HCT116 (cell line): ENCODE results near the gene SH2B2.

Experiments used
- CTCF ChIP-seq, 3 experiments: fragments of 200-600 bp in 1 of 3; sonication (generic) in 1 of 3; IDR thresholded peaks in 2 of 3; conservative IDR thresholded peaks in 1 of 3; 2 replicates each; pipeline ENCODE4 v1.5.1; 2012 to 2017; ENCODE audit warnings: low read depth in 2 of 3, low read length in 2 of 3, antibody characterized with exemption in 1 of 3, borderline replicate concordance in 1 of 3, control low read depth in 1 of 3, mild to moderate bottlenecking in 1 of 3, mixed read lengths in 1 of 3, mixed run types in 1 of 3, moderate library complexity in 1 of 3; ENCODE audit not compliant: insufficient read depth in 1 of 3
- FOSL1 ChIP-seq: IDR thresholded peaks from 2 replicates; pipeline ENCODE4 v1.6.1; 2012; ENCODE audit warnings: low read depth
- ZNF274 ChIP-seq: fragments of 200-500 bp; sonication (Bioruptor generic); IDR thresholded peaks from 2 replicates; pipeline ENCODE4 v1.6.1; 2014; ENCODE audit warnings: mild to moderate bottlenecking, low read depth, low read length, inconsistent platforms

DNA sequence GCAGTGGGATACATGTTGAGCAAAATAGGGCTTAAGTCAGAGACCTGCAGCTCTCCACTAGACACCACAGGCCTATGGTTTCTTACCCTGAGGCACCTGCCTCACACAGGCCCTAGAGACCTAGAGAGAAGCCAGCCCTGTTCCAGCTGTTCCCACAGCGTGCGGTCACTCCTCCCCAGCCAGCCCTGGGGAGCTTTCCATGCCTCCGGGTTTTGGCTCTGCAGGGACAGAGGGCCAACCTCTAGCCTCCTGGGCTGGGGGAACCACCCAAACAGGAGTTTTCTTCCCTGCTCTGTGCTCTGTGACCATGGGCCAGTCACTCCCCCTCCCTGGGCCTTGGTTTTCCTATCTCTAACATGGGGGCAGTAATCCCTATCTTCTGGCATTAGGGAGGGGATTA is 33.0 kb downstream of the SH2B2 start:
- TF ChIP-seq CTCF (IDR thresholded peaks at IDR 0.05 in 2 of 3, conservative IDR thresholded peaks at IDR 0.05 in 1 of 3; ENCODE audit: borderline replicate concordance in 1 of 3, insufficient read depth in 1 of 3, low read depth in 2 of 3, low read length in 2 of 3) (no peak), ZNF274 (no peak), FOSL1 (no peak)
